ENCODE data around the gene LPIN1.

The LPIN1 gene

GRCh38 chr2:11872247-11872947 lies 126.0 kb downstream of the LPIN1 start:
- peak in 1 of 2 donors; percentile 8 for DNase-seq

GRCh38 chr2:11872948-11873269 lies 126.5 kb downstream of the LPIN1 start:
- DNase-seq, result no peak

GRCh38 chr2:11873356-11874154 lies 127.1 kb downstream of the LPIN1 start:
- DNase-seq, result no peak

GRCh38 chr2:11874861-11875260 lies 128.4 kb downstream of the LPIN1 start:
- DNase-seq, result no peak

GRCh38 chr2:11875481-11875880 lies 129.0 kb downstream of the LPIN1 start:
- DNase-seq, result no peak

GRCh38 chr2:11876436-11876835 lies 130.0 kb downstream of the LPIN1 start:
- no peak for DNase-seq

GRCh38 chr2:11876889-11877288 lies 130.5 kb downstream of the LPIN1 start:
- DNase-seq, result no peak
